HG03175 (cell line): Measurements from ENCODE around the gene DLX6.

Source experiments
- ATAC-seq: cut with Tn5 transposase; IDR thresholded peaks from one replicate; pipeline ENCODE4 v1.9.1; 2021; ENCODE audit warnings: mild to moderate bottlenecking, moderate library complexity; ENCODE audit not compliant: unreplicated experiment

DLX6 gene

GRCh38 chr7:97005183-97006054 lies at the start of gene DLX6:
TSS of gene DLX6 (plus strand) at chr7:97005553. CDS start at chr7:97005978, 425 bp downstream.
- no peak for ATAC-seq

GRCh38 chr7:96959135-96959534 lies 46.2 kb upstream of the DLX6 start:
- no peak for ATAC-seq

- no peak for ATAC-seq
Measured at GRCh38 chr7:96962221-96962885, 43.0 kb upstream of the DLX6 start.

DNA sequence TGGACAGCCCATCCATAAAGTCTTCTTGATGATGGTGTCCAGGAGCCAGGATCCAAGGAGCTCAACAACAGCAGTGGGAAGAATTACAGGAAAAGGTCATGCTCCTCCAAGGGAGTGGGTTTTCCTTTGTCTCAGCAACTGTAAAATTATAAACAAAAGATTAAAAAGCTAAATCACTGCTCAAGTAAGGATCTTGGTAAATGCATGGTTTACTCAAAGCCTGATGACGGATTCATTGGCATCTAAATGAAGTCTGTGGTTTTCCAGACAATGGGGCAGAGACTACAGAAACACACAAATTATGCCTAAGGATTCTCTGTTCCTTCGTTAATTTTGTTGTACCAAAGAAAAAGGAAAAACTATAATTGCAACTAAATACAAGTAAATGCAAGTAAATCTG lies 36.4 kb upstream of the DLX6 start:
- ATAC-seq: no peak

- no peak for ATAC-seq
Measured at GRCh38 chr7:96970739-96971138, 34.6 kb upstream of the DLX6 start.

DNA sequence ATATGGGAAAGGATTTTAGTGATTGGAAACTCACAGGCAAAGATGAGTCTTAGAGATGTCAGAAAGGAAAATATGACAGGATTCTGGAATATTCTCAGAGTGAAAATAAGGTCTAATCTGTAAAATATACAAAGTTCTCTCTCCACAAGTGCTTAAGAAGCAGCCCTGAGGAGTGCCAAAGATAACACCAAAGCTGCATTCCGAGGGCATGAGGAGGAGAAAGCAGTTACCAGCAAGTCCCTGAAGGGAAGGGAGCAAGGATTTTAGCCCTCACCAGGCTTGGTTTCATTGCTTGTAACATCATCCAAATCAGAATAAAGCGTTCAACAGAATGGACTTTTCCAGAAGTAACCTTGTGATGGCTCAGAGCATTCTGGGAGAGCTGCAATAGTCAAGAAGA lies 31.4 kb upstream of the DLX6 start:
- no peak for ATAC-seq

DNA sequence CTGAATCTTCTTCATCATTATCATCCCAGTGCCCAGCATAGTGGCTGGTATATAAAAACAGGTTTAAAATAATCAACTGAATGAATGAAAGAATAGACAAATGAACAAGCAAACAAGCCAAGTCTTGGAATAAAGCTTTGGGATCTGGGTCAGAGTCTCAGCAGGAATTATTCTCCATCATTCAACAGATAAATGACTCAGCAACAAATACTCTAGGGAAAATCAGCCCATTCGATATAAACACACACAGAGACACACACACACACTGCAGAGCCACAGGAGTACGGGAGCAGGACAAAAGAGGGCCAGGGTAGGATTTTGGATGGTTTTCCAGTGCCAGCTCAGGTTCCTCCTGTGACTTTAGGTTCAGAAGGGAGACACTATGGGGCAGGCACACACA lies 29.2 kb upstream of the DLX6 start:
- no peak for ATAC-seq

- no peak for ATAC-seq
Measured at GRCh38 chr7:96977445-96977844, 27.9 kb upstream of the DLX6 start.

DNA sequence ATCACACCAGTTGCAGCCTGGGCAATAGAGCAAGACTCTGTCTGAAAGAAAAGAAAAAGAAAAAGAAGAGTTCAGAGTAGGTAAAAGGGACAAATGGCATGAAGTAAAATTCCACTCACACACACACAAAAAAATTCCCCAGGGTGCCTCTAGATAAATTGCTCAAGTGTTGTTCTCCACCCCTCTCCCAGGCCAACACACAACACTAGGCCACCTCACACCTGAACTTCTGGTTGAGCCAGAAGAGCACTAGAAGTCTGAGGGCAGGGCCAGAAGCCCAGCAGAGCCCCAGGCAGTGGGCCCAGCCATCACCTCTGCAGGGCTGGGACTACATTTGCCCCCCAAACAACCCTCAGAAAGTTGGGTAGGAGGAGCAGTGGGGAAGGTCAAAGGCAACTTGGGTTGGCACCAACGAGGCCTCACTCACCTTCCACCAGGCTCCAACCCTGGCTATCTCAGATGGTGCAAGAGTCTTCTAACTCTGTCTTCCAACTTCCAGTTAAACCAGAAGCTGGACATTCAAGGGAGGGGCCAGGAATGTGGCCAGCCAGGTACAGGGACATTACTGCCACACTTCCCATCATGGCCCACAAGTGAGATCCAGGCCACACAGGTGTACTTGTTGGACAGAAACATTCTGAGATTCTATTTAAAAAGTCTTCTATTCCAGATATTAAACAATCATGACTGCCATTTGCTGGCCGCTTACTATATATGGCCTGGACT lies 25.6 kb upstream of the DLX6 start:
- ATAC-seq: no peak

- no peak for ATAC-seq
Measured at GRCh38 chr7:96982586-96982985, 22.8 kb upstream of the DLX6 start.

DNA sequence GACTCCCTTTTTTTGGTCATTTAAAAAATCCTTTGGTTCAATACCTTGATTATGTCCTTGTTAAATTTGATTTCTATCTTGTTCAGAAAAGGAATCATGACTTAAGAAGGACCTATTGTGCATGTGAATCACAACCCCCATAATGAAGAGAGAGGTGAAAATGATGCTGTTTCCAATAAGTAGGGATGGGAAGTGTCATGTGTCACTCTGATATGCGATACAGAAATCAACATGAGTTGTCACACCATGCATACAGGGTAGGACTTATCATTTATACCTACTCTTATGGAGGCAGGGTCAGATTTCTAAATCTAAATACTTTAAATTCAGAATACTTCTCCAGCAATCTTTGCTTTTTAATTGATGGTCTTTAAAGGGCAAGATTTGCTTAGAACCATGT lies 19.4 kb upstream of the DLX6 start:
- no peak for ATAC-seq

DNA sequence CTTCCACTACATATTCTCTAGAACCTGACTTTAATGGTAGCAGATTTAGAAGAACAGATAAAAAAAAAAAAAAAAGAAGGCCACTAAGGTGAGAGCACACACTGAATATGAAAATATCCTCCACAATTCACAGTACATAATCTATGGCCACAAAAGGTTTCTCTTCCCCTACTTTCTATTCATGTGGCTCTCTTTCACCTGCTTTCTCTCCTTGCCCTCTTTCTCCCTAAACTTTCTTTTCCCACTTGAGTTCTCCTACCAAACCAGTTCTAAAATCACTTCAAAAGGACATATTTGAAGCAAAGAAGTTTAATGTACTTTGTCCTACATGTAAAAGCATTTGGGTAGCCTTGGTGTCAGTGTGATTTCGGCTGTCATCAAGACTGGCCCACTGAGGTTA lies 18.5 kb upstream of the DLX6 start:
- no peak for ATAC-seq

DNA sequence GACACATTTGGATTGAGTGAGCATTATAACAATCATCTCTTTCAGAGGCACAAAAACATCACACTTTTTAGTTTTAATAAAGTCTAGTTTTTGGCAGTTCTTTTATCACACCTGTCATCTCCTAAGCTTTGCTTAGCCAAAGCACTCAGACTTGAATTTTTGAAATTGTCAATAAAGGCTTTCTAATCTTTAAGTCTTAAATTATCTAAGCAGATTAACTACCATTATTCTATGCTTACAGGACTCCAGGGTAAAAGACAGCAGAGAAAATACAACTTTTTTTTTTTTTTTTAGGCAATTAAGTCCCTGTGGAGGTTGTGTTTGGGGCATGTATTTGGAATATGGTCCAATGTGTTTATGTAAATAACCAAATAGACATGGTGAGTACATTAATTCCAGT lies 17.6 kb upstream of the DLX6 start:
- no peak for ATAC-seq

- no peak for ATAC-seq
Measured at GRCh38 chr7:96989241-96989858, 16.0 kb upstream of the DLX6 start.

DNA sequence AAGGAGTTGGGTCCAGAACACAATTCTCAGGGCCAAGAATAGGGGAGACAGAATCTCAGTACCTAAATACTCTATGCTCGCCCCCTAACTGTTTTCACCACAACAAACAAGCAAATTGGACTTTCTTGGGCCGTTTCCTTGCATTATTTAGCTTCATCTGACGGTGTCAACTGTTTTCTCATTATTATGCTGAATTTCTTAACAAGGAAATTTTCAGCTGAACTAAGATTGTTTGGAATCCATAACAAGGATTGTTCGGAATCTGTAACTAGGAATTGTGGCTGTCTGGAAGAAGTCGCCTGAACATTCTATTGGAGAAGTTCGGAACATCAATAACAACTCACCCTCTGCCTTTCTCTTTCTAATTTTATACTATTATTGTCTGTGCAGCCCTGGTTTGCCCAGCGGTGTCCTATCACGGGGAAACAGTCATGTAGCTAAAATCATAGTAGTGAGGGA lies 15.5 kb upstream of the DLX6 start:
- ATAC-seq: no peak

- no peak for ATAC-seq
Measured at GRCh38 chr7:96991546-96992191, 13.7 kb upstream of the DLX6 start.

DNA sequence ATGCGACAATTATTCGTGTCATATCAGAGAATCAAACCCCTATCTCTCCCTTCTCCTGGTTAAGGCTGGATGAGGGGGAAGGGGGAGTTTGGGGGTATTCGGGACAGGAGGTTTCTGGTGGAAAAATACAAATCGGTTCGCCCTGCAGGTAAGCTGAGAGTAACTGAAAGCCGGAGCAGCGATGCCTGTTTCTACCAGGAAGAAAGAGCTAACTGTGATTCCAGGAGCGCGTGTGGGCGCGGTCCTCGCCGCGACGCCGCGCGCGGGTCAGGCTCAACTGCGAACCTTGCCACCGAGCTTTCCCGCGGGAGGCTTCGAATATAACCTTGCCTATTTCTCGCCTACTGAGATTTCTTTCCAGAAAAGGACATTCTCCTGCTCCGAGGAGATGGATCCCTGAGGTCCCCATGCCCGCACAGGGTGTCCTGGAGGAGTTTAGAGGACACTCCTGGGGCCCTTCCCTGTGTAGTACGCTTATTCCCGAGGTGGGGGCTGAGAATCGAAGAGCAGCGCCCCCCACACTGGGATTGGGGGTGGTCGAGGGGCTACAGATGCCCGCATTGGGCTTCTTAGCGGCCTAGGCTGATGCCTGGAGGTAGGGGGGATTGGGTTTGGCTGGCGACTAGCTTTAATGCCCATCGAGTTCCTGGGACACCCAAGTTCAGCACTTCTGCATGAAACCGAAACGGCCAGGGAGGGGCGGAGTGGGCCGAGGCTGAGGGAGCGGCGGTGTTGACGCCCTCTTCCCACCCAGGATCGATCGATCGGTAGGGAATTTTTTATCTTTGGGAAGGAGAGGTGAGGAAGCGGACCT lies 13.0 kb upstream of the DLX6 start:
- ATAC-seq: no peak

DNA sequence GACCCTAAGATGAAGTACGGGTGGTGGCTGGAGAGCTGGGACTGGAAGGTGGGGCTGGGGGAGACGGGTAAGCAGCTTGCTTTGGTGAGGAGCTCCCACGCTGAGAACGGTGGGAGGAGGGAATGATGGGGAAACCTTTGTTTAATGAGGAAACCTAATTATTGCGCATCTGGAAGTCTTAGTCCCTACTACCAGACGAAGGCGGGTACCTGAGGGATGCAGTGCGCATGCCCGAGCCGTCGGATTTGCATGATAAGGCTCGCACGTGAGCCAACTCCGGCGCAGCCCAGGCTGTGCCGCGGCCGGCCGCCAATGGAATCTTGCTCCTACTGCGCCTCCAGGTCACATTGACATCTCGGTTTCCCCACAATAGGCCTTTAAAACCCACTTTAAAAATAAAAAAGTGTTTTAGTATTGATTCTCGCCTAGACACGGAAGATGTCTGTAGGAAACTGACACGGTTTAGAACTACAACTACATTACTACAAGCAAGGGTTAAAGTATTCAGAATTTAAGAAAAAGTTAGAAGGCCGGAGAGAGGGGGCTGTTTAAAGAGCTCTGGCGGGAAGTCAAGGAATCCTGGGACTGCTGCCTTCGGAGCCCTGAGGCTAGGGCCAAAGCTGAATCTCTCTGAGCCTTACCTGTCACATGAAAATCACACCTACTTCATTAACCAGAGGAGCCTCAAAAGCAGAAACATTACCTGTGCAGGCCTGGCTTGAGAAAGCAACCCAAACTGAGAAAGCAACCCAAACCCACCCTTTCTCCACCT lies 12.1 kb upstream of the DLX6 start:
- ATAC-seq: no peak

DNA sequence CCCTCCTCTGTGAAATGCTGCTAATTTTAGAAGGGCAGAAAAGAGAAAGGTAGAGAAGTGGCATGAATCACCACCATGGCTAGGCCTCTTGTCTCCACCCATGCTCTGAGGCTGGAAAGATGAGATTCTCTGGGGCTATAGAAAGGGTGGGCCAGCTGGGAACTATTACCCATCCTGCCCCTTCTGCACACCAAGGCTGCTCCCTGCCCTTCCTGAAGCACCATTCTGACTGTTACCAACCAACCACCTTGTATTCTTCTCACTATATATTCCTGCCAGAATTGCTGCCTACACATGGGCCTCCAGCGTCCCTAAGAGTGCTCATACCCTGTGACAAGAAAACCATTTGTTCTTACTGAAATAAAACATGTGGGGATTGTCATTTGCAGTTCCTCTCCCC lies 11.4 kb upstream of the DLX6 start:
- ATAC-seq: no peak
